ACC112 (cell line): ENCODE results near the gene PATJ.

ENCODE experiments used
- H2AFZ ChIP-seq: fragments of 200-600 bp; sonication (generic); one replicate; pipeline ENCODE4 v1.6.0; 2017; ENCODE audit warnings: antibody characterized with exemption, low read length; ENCODE audit not compliant: unreplicated experiment
- H3K27ac ChIP-seq: fragments of 200-600 bp; sonication (generic); 2 replicates; pipeline ENCODE4 v1.5.1; 2014; ENCODE audit warnings: low read depth, mild to moderate bottlenecking, antibody characterized with exemption, low read length, moderate library complexity
- H3K27me3 ChIP-seq: fragments of 200-600 bp; sonication (generic); 2 replicates; pipeline ENCODE4 v1.6.1; 2014; ENCODE audit warnings: mild to moderate bottlenecking, antibody characterized with exemption, low read length, moderate library complexity, mixed read lengths; ENCODE audit not compliant: insufficient read depth
- H3K36me3 ChIP-seq: fragments of 200-600 bp; sonication (generic); 2 replicates; pipeline ENCODE4 v1.6.1; 2016; ENCODE audit warnings: mild to moderate bottlenecking, antibody characterized with exemption, low read length, moderate library complexity, mixed read lengths; ENCODE audit not compliant: insufficient read depth
- H3K4me1 ChIP-seq: fragments of 200-600 bp; sonication (generic); one replicate; pipeline ENCODE4 v1.6.1; 2016; ENCODE audit warnings: low read length, mixed read lengths; ENCODE audit not compliant: insufficient read depth, unreplicated experiment, control insufficient read depth
- H3K4me3 ChIP-seq: fragments of 200-600 bp; sonication (generic); 2 replicates; pipeline ENCODE4 v1.5.1; 2014; ENCODE audit warnings: mild to moderate bottlenecking, low read depth, low read length
- H3K79me2 ChIP-seq: fragments of 200-600 bp; sonication (generic); one replicate; pipeline ENCODE4 v1.6.0; 2016; ENCODE audit warnings: low read length; ENCODE audit not compliant: control insufficient read depth, unreplicated experiment, insufficient read depth

The PATJ gene

DNA sequence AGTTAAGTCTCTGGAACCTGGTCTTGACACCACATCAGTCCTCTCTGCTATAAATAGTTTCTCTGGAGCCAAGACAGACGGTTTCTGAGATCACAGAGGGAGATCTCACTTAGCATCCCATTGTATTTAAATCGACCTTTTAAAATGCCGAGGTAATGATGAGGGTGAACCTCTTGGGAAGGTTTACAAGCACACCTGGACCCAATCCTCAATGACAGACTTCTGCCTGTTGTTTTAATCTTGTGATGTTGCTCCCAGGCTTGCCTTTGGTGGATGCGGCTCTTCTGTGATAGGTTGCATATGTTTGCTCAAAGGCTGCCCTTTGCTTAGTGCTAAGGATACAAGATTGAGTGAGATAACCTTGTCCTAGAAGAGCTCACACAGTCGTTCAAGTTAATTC lies 347.7 kb downstream of the PATJ start:
- Histone ChIP-seq H3K4me1 (peaks cover 8% of the 10 kb centered on the region), H2AFZ (no peak overlapping the region), H3K27ac (no peak overlapping the region), H3K27me3 (no peaks in the 10 kb centered on the region), H3K36me3 (no peaks in the 10 kb centered on the region), H3K79me2 (no peaks in the 10 kb centered on the region), H3K4me3 (no peak overlapping the region)

- Histone ChIP-seq H3K27ac (no peak overlapping the region), H3K4me1 (peaks cover 8% of the 10 kb centered on the region), H3K4me3 (no peak overlapping the region), H3K36me3 (no peaks in the 10 kb centered on the region), H3K79me2 (no peaks in the 10 kb centered on the region), H2AFZ (no peak overlapping the region), H3K27me3 (no peaks in the 10 kb centered on the region)
Measured at GRCh38 chr1:62092110-62092509, 349.8 kb downstream of the PATJ start.

GRCh38 chr1:62093261-62093660 lies 351.0 kb downstream of the PATJ start:
- Histone ChIP-seq H2AFZ (no peak overlapping the region), H3K27me3 (no peaks in the 10 kb centered on the region)

GRCh38 chr1:62097464-62097863 lies 355.2 kb downstream of the PATJ start:
- no peak overlapping the region for H3K4me3 ChIP-seq
- no peaks in the 10 kb centered on the region for H3K79me2 ChIP-seq
- H2AFZ ChIP-seq = no peak overlapping the region
- no peaks in the 10 kb centered on the region for H3K36me3 ChIP-seq
- H3K27me3 ChIP-seq = no peaks in the 10 kb centered on the region
- H3K4me1 ChIP-seq = peaks cover 8% of the 10 kb centered on the region
- no peak overlapping the region for H3K27ac ChIP-seq

More at GRCh38 chr1:62093261-62093660, 351.0 kb downstream of the PATJ start:
- no peak overlapping the region for H3K4me3 ChIP-seq
- peaks cover 8% of the 10 kb centered on the region for H3K4me1 ChIP-seq
- no peaks in the 10 kb centered on the region for H3K79me2 ChIP-seq
- H3K27ac ChIP-seq = no peak overlapping the region
- H3K36me3 ChIP-seq = no peaks in the 10 kb centered on the region

DNA sequence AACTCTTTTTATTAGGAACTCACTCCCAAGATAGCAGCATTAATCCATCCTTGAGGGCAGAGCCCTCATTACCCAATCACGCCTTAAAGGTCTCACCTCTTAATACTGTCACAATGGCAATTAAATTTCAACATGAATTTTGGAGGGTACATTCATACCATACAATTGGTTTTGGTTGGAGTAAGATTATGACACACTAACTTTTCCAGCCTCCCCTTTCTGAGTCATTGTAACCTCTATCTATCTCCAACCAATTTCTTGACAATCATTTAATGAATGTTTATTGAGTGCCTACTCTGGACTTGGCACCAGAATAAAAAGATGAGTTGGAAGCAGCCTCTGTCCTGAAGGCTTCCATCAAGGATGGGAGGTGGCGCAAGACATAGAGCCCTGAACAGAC lies 358.2 kb downstream of the PATJ start:
- no peaks in the 10 kb centered on the region for H3K36me3 ChIP-seq

DNA sequence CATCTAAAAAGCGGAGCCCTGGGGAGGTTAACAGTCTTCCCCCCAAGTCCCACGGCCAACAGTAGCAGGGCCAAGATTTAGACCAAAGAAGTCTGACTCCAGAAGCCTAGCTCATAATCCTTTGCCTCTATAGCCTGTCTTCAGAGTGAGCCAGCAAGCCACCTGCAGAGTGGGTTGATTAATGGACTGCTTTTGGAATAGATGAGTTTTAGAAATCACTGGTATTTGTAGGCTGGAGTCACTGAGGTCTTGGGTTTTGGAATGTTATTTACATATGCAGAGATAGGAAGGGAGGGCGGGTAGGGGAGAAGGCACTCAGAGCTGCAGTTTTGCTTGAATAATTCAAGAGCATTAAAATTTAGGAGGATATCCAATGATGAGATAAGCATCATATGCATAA lies 361.6 kb downstream of the PATJ start:
- Histone ChIP-seq H3K4me3 (no peak overlapping the region), H2AFZ (no peak overlapping the region), H3K36me3 (no peaks in the 10 kb centered on the region), H3K4me1 (no peaks in the 10 kb centered on the region), H3K27me3 (no peaks in the 10 kb centered on the region), H3K79me2 (no peaks in the 10 kb centered on the region), H3K27ac (no peak overlapping the region)

More for the DNA sequence above, 358.2 kb downstream of the PATJ start:
- no peak overlapping the region for H3K27ac ChIP-seq
- no peaks in the 10 kb centered on the region for H3K79me2 ChIP-seq
- H3K27me3 ChIP-seq = no peaks in the 10 kb centered on the region
- no peak overlapping the region for H2AFZ ChIP-seq
- H3K4me1 ChIP-seq = no peaks in the 10 kb centered on the region
- no peak overlapping the region for H3K4me3 ChIP-seq

GRCh38 chr1:62107923-62108322 lies 365.6 kb downstream of the PATJ start:
- Histone ChIP-seq H2AFZ (no peak overlapping the region), H3K4me1 (no peaks in the 10 kb centered on the region), H3K79me2 (no peaks in the 10 kb centered on the region), H3K27me3 (no peaks in the 10 kb centered on the region), H3K4me3 (no peak overlapping the region), H3K36me3 (no peaks in the 10 kb centered on the region), H3K27ac (no peak overlapping the region)

DNA sequence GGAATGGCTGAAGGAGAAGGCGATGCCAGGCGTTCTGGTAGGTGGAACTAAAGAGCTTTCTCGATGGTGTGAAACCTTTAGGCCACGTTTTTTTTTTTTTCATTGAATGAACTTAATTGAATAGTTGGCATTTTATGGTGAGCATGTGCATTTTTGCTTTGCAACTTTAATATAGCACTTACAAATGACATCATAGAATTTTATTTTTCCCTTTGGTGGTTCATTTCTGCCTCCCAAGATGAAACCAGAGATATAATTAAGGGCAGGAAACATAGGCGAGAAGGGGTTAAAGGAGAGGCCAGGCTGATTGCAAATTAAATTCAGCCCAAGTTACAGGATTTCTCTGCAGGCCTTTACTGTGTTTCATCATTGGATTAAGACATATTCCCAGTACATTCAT lies 366.8 kb downstream of the PATJ start:
- no peak overlapping the region for H3K4me3 ChIP-seq
- no peaks in the 10 kb centered on the region for H3K27me3 ChIP-seq
- no peak overlapping the region for H3K27ac ChIP-seq
- H3K79me2 ChIP-seq = no peaks in the 10 kb centered on the region
- no peaks in the 10 kb centered on the region for H3K4me1 ChIP-seq
- H3K36me3 ChIP-seq = no peaks in the 10 kb centered on the region
- no peak overlapping the region for H2AFZ ChIP-seq

DNA sequence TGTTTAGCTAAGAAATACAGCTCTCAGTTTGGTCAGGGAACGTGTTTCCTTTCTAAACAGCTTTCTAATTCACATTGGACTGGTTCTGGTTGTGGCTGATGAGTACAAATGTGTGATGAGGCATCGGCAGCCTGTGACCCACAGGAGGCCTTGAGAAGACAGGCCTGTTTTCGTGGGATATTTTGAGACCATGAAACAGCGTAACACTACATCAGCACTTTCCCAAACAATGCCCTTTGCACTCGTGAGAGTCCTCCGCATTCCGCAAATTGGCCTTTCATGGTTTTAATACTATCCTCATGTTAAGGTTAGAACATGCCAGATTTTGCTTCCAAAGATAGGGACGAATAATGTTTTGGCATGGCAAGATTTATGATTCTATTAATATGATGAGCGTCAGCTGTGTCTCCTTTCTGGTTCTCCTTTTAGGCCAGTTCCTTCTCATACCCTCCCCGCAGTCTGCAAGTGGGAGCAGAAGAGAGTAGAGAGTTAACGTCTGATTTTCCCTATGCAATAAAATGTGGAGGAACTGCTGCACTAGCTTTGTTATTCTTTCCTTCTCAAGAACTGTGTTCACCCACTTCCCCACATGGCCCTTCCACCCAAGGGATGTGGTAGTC lies 368.0 kb downstream of the PATJ start:
- Histone ChIP-seq H3K79me2 (no peaks in the 10 kb centered on the region), H3K4me3 (no peak overlapping the region), H3K36me3 (no peaks in the 10 kb centered on the region), H2AFZ (no peak overlapping the region), H3K27ac (no peak overlapping the region), H3K27me3 (no peaks in the 10 kb centered on the region), H3K4me1 (no peaks in the 10 kb centered on the region)

DNA sequence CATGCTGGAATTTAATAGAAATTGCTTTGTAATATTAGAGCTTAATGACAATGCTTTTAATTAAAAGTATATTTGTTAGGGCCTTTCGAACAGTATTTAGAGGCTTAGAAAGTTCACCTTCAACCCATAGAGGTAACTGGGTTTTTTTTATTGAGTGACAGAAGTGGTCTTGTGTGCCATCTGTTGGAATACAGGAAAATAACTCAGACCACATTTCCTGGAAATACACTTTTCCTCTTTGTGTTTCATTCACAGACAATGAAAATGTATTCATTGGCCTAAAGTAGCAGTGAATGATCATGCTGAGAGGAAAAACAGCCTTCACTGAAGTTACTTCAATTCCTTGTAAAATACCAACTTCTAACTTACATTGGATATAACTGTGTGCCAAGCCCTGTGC lies 368.8 kb downstream of the PATJ start:
- no peak overlapping the region for H2AFZ ChIP-seq
- H3K4me1 ChIP-seq = no peaks in the 10 kb centered on the region
- no peaks in the 10 kb centered on the region for H3K36me3 ChIP-seq
- no peaks in the 10 kb centered on the region for H3K27me3 ChIP-seq
- H3K27ac ChIP-seq = no peak overlapping the region
- no peak overlapping the region for H3K4me3 ChIP-seq
- no peaks in the 10 kb centered on the region for H3K79me2 ChIP-seq

DNA sequence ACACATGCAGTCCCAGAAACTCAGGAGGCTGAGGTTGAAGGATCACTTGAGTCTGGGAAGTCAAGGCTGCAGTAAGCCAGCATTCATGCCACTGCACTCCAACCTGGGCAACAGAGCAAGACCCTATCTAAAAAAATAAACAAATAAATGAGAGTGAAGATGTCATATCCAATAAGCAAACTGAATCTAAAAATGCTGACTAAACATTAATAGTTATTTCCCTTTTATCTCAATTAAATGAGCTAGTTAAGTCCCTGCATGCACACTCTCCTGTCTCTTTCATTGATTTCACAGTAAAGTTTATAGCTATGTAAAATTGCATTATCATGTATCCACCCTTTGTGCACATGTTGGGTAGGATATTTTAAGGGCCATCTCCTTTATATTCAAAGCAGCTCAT lies 371.2 kb downstream of the PATJ start:
- H3K36me3 ChIP-seq = no peaks in the 10 kb centered on the region
- H3K27me3 ChIP-seq = no peaks in the 10 kb centered on the region
- H2AFZ ChIP-seq = no peak overlapping the region
- no peaks in the 10 kb centered on the region for H3K79me2 ChIP-seq
- no peak overlapping the region for H3K27ac ChIP-seq
- H3K4me3 ChIP-seq = no peak overlapping the region
- H3K4me1 ChIP-seq = no peaks in the 10 kb centered on the region
